Fibroblast of peridontal ligament (primary cell): ENCODE results near the gene NOP53.
"Not testable (repeated sequence)": the region's sequence is repeated elsewhere in the genome, so short reads cannot be mapped to it uniquely, and the experiment has no call there.

Experiments used
- DNase-seq: peaks from one replicate; pipeline ENCODE4 v3.0.0-alpha.2; 2010; ENCODE audit errors: extremely low read depth

Gene NOP53

DNA sequence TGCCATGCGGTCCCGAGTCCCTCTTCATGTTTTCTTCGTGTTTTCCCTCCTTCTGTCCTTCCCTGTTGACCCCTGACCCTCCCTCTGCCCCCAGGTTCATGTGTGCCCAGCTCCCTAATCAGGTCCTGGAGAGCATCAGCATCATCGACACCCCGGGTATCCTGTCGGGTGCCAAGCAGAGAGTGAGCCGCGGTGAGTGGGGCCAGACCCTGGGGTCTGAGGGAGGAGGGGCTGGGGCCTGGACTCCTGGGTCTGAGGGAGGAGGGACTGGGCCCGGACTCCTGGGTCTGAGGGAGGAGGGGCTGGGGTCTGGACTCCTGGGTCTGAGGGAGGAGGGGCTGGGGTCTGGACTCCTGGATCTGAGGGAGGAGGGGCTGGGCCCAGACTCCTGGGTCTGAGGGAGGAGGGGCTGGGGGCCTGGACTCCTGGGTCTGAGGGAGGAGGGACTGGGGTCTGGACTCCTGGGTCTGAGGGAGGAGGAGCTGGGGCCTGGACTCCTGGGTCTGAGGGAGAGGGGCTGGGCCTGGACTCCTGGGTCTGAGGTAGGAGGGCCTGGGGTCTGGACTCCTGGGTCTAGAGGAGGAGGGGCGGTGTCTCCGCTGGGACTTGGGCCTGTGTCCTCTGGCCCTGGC lies 26.8 kb upstream of the NOP53 start:
- DNase-seq, result not testable (repeated sequence)

DNA sequence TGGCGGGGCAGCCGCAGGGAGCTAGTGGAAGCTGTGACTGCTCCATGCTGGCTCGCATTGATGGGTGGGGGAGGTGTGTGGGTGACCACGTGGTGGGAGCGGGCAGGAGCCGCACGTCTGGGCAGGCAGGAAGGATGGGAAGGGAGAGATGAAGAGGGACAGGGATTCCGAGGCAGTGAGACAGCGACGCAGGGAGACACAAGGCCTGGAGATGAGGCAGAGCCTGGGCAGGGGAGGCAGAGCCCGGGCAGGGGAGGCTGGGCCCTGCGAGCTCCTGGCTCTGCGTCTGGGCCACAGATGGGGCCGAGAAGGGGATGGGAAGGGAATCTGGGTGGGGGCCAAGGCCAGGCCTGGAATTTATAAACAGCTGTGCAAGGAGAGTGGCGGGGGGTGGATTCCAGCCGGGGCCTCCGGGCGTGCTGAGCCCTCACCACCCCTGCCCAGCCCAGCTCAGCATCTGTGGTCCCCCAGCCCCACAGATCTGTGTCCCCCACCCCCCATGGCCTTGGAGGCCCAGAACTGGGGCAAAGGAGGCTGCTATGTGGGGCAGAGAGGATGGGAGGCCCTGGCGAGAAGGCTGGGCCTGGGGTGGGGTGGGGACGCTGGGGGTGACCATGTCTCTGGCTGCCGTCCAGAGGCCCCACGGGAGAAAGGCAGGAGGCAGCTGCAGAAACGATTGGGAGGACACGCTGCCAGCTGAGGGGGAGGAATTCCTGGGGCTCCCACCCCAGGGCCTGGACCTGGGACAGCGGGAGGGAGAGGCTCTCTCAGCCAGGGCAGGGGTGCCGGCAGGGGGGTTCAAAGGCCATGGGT lies 26.1 kb upstream of the NOP53 start:
- DNase-seq, result peak; percentile 98

DNA sequence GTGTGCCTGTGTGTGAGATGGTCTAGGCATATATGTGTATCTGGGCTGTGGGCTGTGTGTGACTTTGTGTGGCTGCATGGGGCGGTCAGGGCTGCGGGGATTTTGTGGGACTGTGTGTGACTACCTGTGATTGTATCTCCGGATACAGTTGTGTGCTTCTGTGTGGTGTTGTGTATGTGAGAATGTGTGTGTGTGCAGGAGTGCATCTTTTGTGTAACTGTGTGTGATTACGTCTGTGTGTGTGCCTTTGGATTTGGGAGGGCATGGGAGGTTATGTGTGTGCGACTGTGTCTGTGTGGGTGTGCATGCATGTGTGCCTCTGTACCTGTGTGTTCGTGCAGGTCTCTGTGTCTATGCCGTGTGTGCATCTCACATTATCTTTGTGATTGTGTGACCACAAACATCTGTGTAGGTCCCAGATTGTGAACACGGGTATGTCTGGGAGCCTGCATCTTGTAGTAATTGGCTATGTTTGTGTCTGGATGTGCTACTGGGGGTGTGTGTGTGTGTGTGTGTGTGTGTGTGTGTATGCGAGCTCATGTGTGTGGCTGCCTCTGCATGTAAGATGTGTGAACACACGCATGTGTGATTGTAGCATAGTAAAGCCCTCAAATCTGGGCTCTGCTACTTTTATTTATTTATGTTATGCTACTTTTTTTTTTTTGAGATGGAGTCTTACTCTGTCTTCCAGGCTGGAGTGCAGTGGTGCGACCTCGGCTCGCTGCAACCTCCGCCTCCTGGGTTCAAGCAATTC lies 24.5 kb upstream of the NOP53 start:
- DNase-seq, result peak; percentile 46

DNA sequence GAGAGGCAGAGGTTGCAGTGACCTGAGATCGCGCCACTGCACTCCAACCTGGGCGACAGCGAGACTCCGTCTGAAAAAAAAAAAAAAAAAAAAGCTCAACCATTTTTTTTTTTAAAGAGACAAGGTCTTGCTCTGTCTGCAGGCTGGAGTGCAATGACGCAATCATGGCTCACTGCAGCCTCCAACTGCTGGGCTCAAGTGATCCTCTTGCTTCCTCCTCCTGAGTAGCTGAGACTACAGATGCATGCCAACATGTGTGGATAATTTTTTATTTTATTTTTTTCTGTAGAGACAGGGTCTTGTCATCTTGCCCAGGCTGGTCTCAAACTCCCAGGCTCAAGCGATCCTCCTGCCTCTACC lies 21.8 kb upstream of the NOP53 start:
- DNase-seq, result peak; percentile 85

DNA sequence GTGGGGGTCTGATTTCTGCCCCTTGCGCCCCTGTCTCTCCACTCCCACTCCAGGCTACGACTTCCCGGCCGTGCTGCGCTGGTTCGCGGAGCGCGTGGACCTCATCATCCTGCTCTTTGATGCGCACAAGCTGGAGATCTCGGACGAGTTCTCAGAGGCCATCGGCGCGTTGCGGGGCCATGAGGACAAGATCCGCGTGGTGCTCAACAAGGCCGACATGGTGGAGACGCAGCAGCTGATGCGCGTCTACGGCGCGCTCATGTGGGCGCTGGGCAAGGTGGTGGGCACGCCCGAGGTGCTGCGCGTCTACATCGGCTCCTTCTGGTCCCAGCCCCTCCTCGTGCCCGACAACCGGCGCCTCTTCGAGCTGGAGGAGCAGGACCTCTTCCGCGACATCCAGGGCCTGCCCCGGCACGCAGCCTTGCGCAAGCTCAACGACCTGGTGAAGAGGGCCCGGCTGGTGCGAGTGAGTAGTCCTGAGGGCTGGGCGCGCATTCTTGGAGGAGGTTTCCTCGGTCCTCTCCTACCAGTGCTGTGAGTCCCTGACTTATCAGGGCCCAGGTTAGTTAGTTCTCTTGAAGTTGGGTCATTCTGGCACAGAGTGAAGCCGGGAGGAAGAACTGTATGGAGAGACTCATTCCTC lies 19.5 kb upstream of the NOP53 start:
- DNase-seq, result no peak

DNA sequence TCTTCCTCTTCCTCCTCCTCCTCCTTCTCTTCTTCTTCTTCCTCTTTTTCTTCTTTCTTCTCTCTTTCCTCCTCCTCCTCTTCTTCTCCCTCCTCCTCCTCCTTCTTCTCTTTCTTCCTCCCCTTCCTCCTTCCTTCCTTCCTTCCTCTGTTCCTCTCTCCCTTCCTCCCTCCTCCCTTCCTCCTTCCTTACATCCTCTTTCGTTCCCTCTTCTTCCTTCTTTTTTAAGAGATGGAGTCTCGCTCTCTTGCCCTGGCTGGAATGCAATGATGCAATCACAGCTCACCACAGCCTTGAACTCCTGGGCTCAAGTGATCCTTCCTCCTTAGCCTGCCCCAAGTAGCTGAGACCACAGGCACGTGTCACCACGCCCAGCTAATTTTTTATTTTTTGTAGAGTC lies 18.9 kb upstream of the NOP53 start:
- DNase-seq, result peak; percentile 77

DNA sequence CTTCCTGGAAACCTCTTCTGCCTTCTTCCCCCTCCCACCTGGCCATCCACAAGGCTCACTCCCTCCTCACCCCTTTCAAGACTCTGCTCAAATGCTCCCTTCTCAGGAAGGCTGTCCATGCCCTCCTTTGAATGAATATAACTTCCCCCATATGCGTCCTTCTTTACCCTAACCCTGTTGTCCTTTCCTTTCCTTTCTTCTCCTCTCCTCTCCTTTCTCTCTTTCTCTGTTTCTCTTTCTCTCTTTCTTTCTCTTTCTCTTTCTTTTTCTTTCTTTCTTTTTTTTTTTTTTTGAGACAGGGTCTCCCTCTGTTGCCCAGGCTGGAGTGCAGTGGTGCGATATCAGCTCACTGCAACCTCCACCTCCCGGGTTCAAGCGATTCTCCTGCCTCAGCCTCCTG lies 17.1 kb upstream of the NOP53 start:
- DNase-seq, result not testable (repeated sequence)

DNA sequence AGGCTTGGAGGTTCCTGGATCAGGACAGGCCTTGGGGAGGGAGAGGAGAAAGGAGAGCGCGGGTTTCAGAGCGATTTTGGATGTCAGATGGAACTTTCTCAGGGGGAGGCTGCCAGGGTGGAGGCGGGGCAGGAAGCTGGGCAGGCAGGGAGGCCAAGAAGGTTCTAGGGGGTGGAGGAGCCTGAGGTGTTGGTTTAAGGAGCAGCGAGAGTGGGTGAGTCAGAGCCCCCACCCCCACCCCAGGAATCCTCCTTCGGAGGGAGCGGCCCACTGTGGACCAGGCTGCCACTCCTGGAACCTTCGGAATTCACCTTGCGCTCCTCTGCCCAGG lies 15.9 kb upstream of the NOP53 start:
- peak; percentile 46 for DNase-seq

DNA sequence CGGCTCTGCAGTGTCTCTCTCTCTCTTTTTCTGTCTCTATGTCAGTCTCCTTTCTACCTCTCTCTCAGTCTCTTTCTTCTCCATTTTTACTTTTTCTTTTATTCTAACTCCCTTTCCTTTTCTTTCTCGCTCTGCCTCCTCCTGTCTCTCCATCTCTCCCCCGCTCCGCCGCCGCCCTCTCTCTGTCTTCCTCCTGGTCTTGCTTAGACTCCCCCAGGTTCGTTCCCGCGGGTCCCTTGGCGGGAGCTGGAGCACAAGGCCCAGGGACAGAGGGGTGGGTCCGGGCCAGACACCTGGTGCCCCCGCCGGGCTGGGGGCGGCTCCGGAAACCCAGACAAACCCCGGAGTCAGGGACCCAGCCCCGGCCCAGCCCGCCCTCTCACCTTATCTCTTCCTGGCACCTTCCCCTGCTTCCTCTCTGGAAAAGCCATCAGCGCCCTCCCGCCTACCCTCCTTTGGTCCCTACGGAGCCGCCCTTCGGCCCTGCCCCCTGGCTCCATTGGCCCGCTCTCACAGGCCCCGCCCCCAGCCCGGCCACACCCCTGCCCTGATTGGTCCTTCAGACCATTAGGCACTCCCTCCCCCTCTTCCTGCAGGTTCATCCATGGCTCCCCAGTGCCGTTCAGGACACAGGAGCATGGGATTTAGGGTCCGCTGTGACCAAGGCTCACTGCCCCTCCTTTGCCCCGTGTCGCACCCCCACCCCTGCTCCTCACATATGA lies 15.4 kb upstream of the NOP53 start:
- DNase-seq, result no peak

DNA sequence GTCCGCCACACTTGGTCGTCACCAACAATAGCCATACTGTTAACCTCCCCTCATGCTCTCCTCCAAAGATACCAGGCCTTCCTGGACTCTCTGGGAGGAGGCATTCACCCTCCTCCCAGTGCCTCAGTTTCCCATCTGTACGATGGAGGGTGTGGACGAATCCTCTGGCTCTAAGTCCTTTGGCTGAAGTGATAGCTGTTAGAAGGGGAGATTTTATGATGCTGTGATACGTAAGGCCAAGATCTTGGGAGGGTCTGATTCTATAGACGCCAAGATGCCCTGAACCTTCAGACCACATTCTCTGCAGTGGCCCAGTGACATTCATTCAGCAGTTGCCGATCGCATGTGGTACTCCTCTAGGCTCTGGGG lies 14.8 kb upstream of the NOP53 start:
- DNase-seq, result no peak

DNA sequence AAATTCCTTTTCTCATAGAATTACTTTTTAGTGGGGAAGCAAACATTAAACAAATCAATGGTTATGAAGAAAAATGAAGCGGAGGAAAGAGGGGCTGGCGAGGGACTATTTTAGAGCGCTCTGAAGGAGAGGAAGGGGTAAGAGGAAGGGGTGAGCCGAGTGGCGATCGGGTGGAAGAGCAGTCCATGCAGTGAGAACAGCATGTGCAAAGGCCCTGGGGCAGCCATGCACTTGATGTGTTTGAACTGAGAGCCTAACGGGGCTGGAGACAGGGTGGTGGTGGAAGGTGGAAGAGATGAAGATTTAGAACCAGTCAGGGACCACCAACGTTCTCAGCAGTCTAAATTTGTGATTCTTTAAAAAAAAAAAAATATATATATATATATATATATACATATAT lies 14.4 kb upstream of the NOP53 start:
- DNase-seq, result no peak

DNA sequence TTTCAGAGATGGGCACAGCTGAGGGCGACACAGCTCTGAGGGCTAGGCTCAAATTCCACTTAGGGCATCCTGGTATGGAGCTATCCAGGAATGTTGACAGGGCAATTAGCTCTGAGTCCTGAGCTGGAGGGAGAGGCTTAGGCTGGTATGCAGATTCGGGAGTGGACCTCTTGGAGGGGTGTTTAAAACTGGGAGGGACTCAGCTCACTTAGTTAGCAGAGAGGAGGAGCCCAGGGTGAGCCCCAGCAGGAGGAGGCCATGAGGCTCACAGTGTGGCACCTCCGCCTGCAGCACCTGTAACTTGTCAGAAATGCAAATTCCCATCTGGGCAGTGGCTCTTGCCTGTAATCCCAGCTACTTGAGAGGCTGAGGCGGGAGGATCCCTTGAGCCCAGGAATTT lies 10.2 kb upstream of the NOP53 start:
- no peak for DNase-seq

DNA sequence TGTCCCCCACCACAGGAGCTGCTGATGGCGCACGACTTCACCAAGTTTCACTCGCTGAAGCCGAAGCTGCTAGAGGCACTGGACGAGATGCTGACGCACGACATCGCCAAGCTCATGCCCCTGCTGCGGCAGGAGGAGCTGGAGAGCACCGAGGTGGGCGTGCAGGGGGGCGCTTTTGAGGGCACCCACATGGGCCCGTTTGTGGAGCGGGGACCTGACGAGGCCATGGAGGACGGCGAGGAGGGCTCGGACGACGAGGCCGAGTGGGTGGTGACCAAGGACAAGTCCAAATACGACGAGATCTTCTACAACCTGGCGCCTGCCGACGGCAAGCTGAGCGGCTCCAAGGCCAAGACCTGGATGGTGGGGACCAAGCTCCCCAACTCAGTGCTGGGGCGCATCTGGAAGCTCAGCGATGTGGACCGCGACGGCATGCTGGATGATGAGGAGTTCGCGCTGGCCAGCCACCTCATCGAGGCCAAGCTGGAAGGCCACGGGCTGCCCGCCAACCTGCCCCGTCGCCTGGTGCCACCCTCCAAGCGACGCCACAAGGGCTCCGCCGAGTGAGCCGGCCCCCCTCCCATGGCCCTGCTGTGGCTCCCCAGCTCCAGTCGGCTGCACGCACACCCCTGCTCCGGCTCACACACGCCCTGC lies 4.4 kb upstream of the NOP53 start:
- DNase-seq, result no peak

DNA sequence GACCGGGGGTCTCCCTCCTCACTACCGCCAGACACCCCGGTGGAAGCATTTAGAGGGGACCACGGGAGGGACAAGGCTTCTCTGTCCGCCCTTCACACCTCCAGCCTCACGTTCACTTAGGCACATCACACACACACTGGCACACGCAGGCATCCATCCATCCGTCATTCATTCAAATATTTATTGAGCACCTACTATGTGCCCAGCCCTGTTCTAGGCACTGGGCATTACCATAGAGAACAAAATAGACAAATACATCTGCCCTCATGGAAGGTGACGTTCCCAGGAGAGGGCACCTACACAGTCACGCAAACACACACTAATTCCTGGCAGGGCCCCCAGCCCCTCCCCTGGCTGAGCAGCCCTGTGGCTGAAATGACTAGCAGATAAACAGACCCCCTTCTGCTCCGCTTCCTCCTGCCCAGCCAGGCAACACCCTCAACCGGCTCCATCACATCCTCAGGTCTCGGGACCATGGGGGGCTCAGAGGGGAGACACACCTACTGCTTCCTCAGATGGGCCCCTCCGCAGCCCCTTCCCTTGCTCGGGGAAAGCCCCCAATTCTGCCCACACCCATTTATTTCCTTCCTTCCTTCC lies 3.7 kb upstream of the NOP53 start:
- DNase-seq, result no peak

DNA sequence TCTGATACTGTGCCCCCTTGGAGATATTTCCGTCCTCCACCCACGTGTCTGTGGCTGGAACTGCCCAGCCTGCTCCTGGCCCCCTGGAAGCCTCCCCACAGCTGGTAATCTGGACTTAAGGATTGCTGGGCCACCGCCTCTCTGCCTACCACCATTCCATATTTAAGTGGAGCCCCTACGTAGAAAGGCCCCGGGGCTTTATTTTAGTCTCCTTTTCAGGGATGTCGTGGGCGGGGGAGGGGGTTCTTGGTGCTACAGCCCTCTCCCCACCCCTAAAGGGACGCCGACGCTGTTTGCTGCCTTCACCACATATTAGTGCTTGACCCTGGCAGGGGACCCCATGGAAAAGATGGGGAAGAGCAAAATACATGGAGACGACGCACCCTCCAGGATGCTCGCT lies 2.7 kb upstream of the NOP53 start:
- peak; percentile 35 for DNase-seq

DNA sequence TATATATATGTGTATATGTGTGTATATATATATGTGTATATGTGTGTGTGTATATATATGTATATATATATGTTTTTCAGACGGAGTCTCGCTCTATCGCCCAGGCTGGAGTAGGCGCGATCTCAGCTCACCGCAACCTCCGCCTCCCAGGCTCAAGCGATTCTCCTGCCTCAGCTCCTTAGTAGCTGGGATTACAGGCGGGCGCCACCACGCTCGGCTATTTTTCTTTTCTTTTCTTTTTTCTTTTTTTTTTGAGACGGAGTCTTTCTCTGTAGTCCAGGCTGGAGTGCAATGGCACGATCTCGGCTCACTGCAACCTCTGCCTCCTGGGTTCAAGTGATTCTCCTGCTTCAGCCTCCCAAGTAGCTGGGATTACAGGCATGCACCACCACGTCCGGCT lies 783 bp downstream of the NOP53 start:
- not testable (repeated sequence) for DNase-seq

DNA sequence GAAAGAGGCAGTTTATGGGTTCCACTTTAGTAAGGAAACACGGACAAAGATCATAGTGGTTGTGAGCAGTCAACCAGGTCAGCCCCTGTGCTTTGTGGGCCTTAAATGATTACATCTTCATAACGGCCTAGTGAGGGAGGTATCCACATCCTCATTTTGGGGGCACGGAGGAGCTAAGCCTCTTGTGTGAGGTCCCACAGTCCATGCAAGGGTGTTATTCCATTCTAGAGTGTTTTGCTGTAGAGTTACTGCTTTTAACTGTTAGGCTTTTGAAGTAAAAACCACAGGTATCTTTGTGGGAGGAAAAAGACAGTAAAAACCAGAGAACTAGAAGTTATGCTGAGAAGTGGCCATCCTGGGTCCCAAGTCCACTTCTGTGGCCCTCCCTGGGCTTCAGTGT lies 4.0 kb downstream of the NOP53 start:
- DNase-seq, result no peak

DNA sequence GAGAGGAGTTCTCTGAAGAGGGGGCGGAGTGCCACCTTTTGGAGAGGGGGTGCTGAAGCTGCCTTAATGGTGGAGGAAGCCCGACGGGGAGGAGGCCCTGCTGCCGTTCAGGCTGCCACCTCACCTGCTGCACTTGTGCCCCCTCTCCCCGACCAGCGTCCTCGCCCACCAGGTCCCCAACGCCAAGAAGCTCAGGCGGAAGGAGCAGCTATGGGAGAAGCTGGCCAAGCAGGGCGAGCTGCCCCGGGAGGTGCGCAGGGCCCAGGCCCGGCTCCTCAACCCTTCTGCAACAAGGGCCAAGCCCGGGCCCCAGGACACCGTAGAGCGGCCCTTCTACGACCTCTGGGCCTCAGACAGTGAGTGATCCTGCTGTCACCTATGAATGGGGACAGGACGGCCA lies 5.4 kb downstream of the NOP53 start:
- no peak for DNase-seq

DNA sequence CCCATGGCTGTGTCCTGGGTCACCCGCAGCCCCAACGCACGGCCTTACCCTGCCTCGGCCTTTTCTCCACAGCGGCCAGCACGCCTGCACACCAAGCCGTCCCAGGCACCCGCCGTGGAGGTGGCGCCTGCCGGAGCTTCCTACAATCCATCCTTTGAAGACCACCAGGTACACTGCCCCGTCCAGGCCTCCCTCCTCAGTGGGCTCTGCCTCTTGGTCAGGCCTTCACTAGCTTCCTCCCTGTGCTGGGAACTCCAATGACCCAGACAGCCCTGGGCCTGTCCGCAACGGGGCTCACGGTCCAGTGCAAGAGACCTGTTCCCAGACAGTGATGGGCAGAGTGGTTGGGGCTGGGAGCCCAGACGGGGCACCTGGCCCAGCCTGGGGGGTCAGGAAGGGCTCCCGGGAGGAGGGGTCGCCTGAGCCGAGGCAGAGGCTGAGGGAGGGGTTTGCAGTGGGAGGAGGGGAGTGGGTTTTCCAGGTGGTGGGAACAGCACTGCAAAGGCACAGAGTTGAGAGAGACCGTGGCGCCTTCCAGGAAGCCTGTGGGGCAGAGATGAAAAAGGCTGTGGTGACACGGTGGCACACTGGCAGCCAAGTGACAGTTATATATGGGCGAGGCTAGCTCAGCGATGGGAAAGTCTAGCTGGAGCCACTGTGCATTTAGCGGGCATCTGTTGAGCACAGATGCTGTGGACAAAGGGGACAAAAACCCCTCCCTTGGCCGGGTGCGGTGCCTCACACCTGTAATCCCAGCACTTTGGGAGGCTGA lies 7.3 kb downstream of the NOP53 start:
- DNase-seq, result no peak
